IMR-90 (cell line): Measurements from ENCODE around the gene RRAGC. TPM values are rescaled to one million over a fixed set of nuclear protein-coding genes. Genes with fewer than 3 reads are reported as not detected.

Experiments
- ATAC-seq: fragments of 200-7000 bp; cut with Tn5 transposase; 2 replicates; pipeline ENCODE4 v1.9.1; 2020; ENCODE audit warnings: low read depth, mild to moderate bottlenecking, moderate library complexity
- BruUV-seq: library from RNA; stranded (reverse); fragments of 400-500 nt; replicated peaks from 2 replicates; lab custom pipeline; 2021; lab: Mats Ljungman, UMichigan
- CTCF ChIA-PET: fragments of 300-600 bp; formaldehyde crosslinking; extraction: SDS; loops from one replicate; lab custom pipeline; 2021; ENCODE audit warnings: antibody characterized with exemption; lab: Yijun Ruan, JAX
- POLR2A ChIA-PET: fragments of 300-600 bp; sonication (Branson Sonifier 250); formaldehyde crosslinking; loops from one replicate; lab custom pipeline; 2022; ENCODE audit warnings: antibody characterized with exemption; ENCODE audit not compliant: unreplicated experiment; lab: Charles Lee
- DNase-seq: peaks from one replicate; pipeline ENCODE4 v3.0.0; 2013
- H2AFZ ChIP-seq: replicated peaks from 2 replicates; pipeline ENCODE3; 2013; ENCODE audit warnings: low read length, mild to moderate bottlenecking; ENCODE audit not compliant: poor library complexity
- H2AK5ac ChIP-seq: 2 replicates; pipeline ENCODE4 v1.6.1; 2013; ENCODE audit warnings: low read depth, low read length, inconsistent platforms
- H2AK9ac ChIP-seq: replicated peaks from 2 replicates; pipeline ENCODE3; 2013; ENCODE audit warnings: mild to moderate bottlenecking, low read depth, low read length, moderate library complexity; ENCODE audit not compliant: poor library complexity
- H2BK120ac ChIP-seq: 2 replicates; pipeline ENCODE4 v1.6.1; 2013; ENCODE audit warnings: low read depth, low read length, inconsistent platforms
- H2BK15ac ChIP-seq: 3 replicates; pipeline ENCODE4 v1.6.1; 2013; ENCODE audit warnings: low read depth, low read length, inconsistent platforms
- H2BK20ac ChIP-seq: 2 replicates; pipeline ENCODE4 v1.6.1; 2013; ENCODE audit warnings: low read depth, mild to moderate bottlenecking, inconsistent platforms, low read length, moderate library complexity
- H2BK5ac ChIP-seq: 2 replicates; pipeline ENCODE4 v1.6.1; 2013; ENCODE audit warnings: mild to moderate bottlenecking, low read depth, low read length, inconsistent platforms; ENCODE audit not compliant: poor library complexity, severe bottlenecking
- H3K14ac ChIP-seq: replicated peaks from 2 replicates; pipeline ENCODE4 v1.6.1; 2013; ENCODE audit warnings: low read depth, low read length, inconsistent platforms
- H3K18ac ChIP-seq: 2 replicates; pipeline ENCODE4 v1.6.1; 2013; ENCODE audit warnings: low read depth, low read length, control low read depth
- H3K23ac ChIP-seq: 2 replicates; pipeline ENCODE4 v1.6.1; 2013; ENCODE audit warnings: low read depth, low read length, inconsistent platforms
- H3K27ac ChIP-seq: 2 replicates; pipeline ENCODE4 v1.5.1; 2013; ENCODE audit warnings: mild to moderate bottlenecking, control low read depth, low read length; ENCODE audit not compliant: insufficient read depth
- H3K27me3 ChIP-seq: 2 replicates; pipeline ENCODE4 v1.6.1; 2013; ENCODE audit warnings: low read length; ENCODE audit not compliant: control insufficient read depth, insufficient read depth
- H3K36me3 ChIP-seq: 2 replicates; pipeline ENCODE4 v1.6.1; 2013; ENCODE audit warnings: low read length, mixed read lengths; ENCODE audit not compliant: control insufficient read depth, insufficient read depth
- H3K4ac ChIP-seq: 2 replicates; pipeline ENCODE4 v1.6.1; 2013; ENCODE audit warnings: low read depth, low read length, inconsistent platforms
- H3K4me1 ChIP-seq: 2 replicates; pipeline ENCODE4 v1.6.1; 2013; ENCODE audit warnings: low read length, mixed read lengths; ENCODE audit not compliant: control insufficient read depth, insufficient read depth
- H3K4me2 ChIP-seq: 2 replicates; pipeline ENCODE4 v1.6.1; 2013; ENCODE audit warnings: low read depth, mild to moderate bottlenecking, control low read depth, low read length, moderate library complexity
- H3K4me3 ChIP-seq: 2 replicates; pipeline ENCODE4 v1.5.1; 2013; ENCODE audit warnings: low read depth, mild to moderate bottlenecking, control low read depth, low read length, moderate library complexity; ENCODE audit not compliant: insufficient read depth
- H3K56ac ChIP-seq: 2 replicates; pipeline ENCODE4 v1.6.1; 2013; ENCODE audit warnings: low read length, inconsistent platforms; ENCODE audit not compliant: insufficient read depth; ENCODE audit errors: extremely low read depth
- H3K79me1 ChIP-seq, 2 experiments: 2 replicates each; pipeline ENCODE4 v1.6.1; 2013; ENCODE audit warnings: low read length in 2 of 2, inconsistent platforms in 1 of 2, low read depth in 1 of 2
- H3K9ac ChIP-seq: 2 replicates; pipeline ENCODE4 v1.6.1; 2013; ENCODE audit warnings: low read depth, low read length, control low read depth
- H3K9me1 ChIP-seq: 2 replicates; pipeline ENCODE4 v1.6.1; 2013; ENCODE audit warnings: low read length, inconsistent platforms; ENCODE audit not compliant: insufficient read depth
- H3K9me3 ChIP-seq: 2 replicates; pipeline ENCODE4 v1.6.1; 2013; ENCODE audit warnings: low read length; ENCODE audit not compliant: control insufficient read depth, insufficient read depth
- H4K20me1 ChIP-seq: 2 replicates; pipeline ENCODE4 v1.6.1; 2013; ENCODE audit warnings: low read length, inconsistent platforms; ENCODE audit not compliant: insufficient read depth
- H4K5ac ChIP-seq: 2 replicates; pipeline ENCODE4 v1.6.1; 2013; ENCODE audit warnings: mild to moderate bottlenecking, low read depth, low read length, control low read depth
- H4K8ac ChIP-seq, 2 experiments: 2 replicates each; pipeline ENCODE4 v1.6.1; 2013; ENCODE audit warnings: low read depth in 2 of 2, low read length in 2 of 2, control low read depth in 1 of 2, inconsistent platforms in 1 of 2
- H4K91ac ChIP-seq: 2 replicates; pipeline ENCODE4 v1.6.1; 2013; ENCODE audit warnings: low read depth, low read length, inconsistent platforms; ENCODE audit not compliant: insufficient read depth
- MXI1 ChIP-seq: IDR thresholded peaks from 2 replicates; pipeline ENCODE4 v1.6.1; 2012; ENCODE audit warnings: low read depth, mild to moderate bottlenecking, low read length, moderate library complexity, borderline replicate concordance
- SMC3 ChIP-seq: fragments of 150-350 bp; IDR thresholded peaks from 2 replicates; pipeline ENCODE4 v1.6.1; 2016; ENCODE audit warnings: low read depth, mild to moderate bottlenecking, antibody characterized with exemption, low read length, moderate library complexity
- WGBS, 2 experiments: methylation state at CpG; one replicate each; pipeline versions ENCODE4 v1.1.5 to v1.1.7; 2013; ENCODE audit warnings: missing lambda C conversion rate in 2 of 2; ENCODE audit not compliant: insufficient read length in 1 of 2; ENCODE audit errors: extremely low coverage in 2 of 2; 5-methylcytosine and 5-hydroxymethylcytosine counted together
- dilution Hi-C: fragments of 300-500 bp; cut with HindIII; formaldehyde crosslinking; loops from one replicate; pipeline ENCODE4 v1.14.3; 2018; ENCODE audit warnings: low sequenced_read_pairs; ENCODE audit not compliant: unreplicated experiment
- in situ Hi-C: fragments of 300-500 bp; cut with MboI; formaldehyde crosslinking; loops from 3 replicates; pipeline ENCODE4 v1.14.3; 2019; ENCODE audit warnings: low sequenced_read_pairs, inconsistent platforms, mixed read lengths
- intact Hi-C: fragments of 100-400 bp; cut with micrococcal nuclease; formaldehyde crosslinking; loops from 2 replicates; pipeline ENCODE4 v1.10.0; 2022
- polyA plus RNA-seq, 3 experiments: library from polyadenylated mRNA; depleted of rRNA; stranded (reverse); fragments of >200 nt; gene quantifications; 2 replicates each; pipeline ENCODE4 v1.2.3, GENCODE V29; 2012; ENCODE audit warnings: low replicate concordance in 1 of 3
- total RNA-seq: library from RNA; depleted of rRNA; stranded (reverse); fragments of >200 nt; gene quantifications from 2 replicates; pipeline ENCODE4 v1.2.3, GENCODE V29; 2012
- TF ChIP-seq, protein P1 (sequence below): fragments of 150-350 bp; IDR thresholded peaks from 2 replicates; pipeline ENCODE4 v1.6.1; 2017; ENCODE audit warnings: mild to moderate bottlenecking, antibody characterized with exemption, low read length, low read depth

Gene RRAGC
- total and polyA plus RNA-seq, 2 of the 4 experiments (the other 2 are of a cell fraction): 7.2 to 12.2 TPM

DNA sequence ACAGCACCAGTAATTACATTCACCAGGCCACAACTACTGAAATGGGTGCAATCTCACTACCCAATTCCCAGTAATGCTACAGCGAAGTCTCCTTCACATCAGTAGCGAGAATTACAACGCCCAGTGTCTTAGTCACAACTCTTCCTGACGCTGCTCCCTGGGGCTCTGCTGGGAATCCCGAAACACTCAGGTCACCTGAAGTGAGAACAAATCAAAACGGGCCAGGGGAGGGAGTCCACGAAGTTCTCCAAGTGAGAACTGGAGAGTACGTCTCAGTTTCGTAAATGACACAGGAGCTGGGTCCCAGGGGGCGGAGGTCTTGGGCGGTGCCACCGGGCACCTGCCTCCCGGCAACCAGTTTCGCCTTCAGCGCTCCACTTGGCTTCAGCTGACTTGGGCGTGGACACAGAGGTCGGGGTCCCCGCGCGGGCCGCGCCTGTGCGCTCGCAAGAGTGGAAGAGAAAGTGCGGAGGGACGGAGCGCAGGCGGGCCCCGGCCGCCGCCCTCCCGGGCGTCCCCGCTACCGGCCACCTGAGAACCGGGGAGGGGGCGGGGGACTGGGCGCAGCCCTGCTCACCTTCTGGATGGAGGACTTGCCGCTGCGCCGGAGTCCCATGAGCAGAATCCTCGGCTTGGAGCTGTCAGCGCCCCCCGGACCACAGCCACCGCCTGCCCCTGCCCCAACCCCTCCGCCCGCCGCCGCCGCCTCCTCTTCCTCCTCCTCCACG, 575 bp downstream of the RRAGC start:
- Histone ChIP-seq H2BK20ac (no peak overlapping the region), H4K91ac (no peak overlapping the region), H3K23ac (peak overlapping the region; percentile 67; the same call in 1 of the 2 replicates), H2AFZ (peak overlapping the region; percentile 95), H3K56ac (peak overlapping the region; percentile 35; the same call in 1 of the 2 replicates), H3K9me3 (no peaks in the 10 kb centered on the region), H2BK15ac (no peak overlapping the region), H3K4ac (peak overlapping the region; percentile 11), H3K36me3 (peaks cover 8% of the 10 kb centered on the region), H2AK9ac (peak overlapping the region; percentile 96), H3K4me3 (peak overlapping the region; percentile 65), H2BK5ac (peak overlapping the region; percentile 48), H3K27me3 (no peaks in the 10 kb centered on the region), H3K4me2 (peak overlapping the region; percentile 73), H3K18ac (no peak overlapping the region; the same call in 1 of the 2 replicates), H3K79me1 (peaks cover 33 to 59% of the 10 kb centered on the region in 2 experiments), H4K8ac (peak overlapping the region in 1 of 2 experiments; percentile 35; a peak in 1 of 4 replicates), H3K14ac (0 out of 2 replicates have a peak overlapping the region, but pooled peaks have one; percentile 53), H3K4me1 (peaks cover 2% of the 10 kb centered on the region; the same call in 1 of the 2 replicates), H2AK5ac (peak overlapping the region; percentile 13; the same call in 1 of the 2 replicates), H3K9me1 (no peaks in the 10 kb centered on the region; the same call in 1 of the 2 replicates), H3K27ac (peak overlapping the region; percentile 75), H4K20me1 (peaks cover 3% of the 10 kb centered on the region; the same call in 1 of the 2 replicates), H3K9ac (peak overlapping the region; percentile 42), H2BK120ac (no peak overlapping the region), H4K5ac (no peak overlapping the region)
- intact Hi-C loops (loop anchor here (1.0 to 2.0 kb wide), 2 partner anchors 132 to 167 kb away; partner anchors contain the start of genes AKIRIN1 and NDUFS5), dilution Hi-C loops (no loop called here), in situ Hi-C loops (loop anchor here (25.0 kb wide), 1 partner anchor 678 kb away; no protein-coding TSS in a partner anchor)
- peak; percentile 59 for DNase-seq
- POLR2A ChIA-PET: interaction anchor here (0.6 kb wide), 1 partner anchor 908 kb away, joined by 3 read pairs; no protein-coding TSS in a partner anchor
- TF ChIP-seq SMC3 (no peak), MXI1 (peak; percentile 48; the same call in 1 of the 2 replicates)
- TF ChIP-seq, protein P1, sequence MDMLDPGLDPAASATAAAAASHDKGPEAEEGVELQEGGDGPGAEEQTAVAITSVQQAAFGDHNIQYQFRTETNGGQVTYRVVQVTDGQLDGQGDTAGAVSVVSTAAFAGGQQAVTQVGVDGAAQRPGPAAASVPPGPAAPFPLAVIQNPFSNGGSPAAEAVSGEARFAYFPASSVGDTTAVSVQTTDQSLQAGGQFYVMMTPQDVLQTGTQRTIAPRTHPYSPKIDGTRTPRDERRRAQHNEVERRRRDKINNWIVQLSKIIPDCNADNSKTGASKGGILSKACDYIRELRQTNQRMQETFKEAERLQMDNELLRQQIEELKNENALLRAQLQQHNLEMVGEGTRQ: 0 out of 2 replicates have a peak, but pooled peaks have one; percentile 31
- WGBS, 2 experiments: 2% methylated on average over 27 of the region's 51 CpGs; no CpG with 5 or more reads in 1 of the 2 experiments
- CTCF ChIA-PET: interaction anchor here (0.6 to 0.9 kb wide), 2 partner anchors 234 to 752 kb away, joined by 3 read pairs; no protein-coding TSS in a partner anchor
- peak; percentile 21 for ATAC-seq
- no TSS peak for BruUV-seq
